Activated CD8-positive, alpha-beta memory T cell treated with anti-CD3 and anti-CD28 coated beads for 48 hours (primary cell): Measurements from ENCODE around the gene NKG7.

Source experiments
- DNase-seq, 3 experiments: peaks; one replicate each; pipeline ENCODE4 v3.0.0-alpha.2; 2020; ENCODE audit warnings: low read depth in 2 of 3, low spot score in 2 of 3

Gene NKG7

DNA sequence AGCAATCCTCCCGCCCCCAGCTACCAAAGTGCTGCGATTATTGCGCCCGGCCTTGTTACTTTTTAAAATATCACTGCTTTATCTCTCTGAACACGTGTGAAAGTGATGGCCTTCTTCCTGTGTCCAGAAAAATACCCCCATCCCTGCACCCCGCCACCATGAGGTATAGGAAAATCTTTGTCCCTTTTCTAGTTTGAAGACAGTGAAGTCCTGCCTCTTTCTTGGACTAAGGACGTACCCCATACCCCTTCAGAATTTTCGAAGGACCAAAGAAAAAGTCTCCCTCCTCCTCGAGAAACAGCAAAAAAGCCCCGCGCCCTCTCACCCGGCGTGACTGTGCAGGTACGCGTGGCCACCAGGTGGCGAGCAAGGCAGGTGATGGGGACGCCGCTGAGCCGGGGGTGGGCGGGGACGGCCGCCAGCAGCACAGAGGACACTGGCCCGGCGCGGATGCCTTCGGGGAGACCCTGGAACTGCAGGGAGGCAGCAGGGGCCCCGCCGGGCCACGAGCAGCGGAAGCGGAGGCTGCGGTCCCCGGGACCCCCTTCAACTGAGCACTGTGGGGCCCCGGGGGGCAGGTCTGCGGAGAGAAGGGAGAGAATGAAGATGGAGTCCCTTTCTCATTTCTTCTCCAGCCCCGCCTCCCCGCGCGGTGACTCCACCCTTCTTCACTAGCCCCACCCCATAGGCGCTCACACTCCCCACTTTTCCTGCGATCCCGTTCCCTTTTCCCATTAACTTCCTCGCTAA, 33.7 kb downstream of the NKG7 start:
- DNase-seq: peak; percentile 76 to 82 (median 82)

DNA sequence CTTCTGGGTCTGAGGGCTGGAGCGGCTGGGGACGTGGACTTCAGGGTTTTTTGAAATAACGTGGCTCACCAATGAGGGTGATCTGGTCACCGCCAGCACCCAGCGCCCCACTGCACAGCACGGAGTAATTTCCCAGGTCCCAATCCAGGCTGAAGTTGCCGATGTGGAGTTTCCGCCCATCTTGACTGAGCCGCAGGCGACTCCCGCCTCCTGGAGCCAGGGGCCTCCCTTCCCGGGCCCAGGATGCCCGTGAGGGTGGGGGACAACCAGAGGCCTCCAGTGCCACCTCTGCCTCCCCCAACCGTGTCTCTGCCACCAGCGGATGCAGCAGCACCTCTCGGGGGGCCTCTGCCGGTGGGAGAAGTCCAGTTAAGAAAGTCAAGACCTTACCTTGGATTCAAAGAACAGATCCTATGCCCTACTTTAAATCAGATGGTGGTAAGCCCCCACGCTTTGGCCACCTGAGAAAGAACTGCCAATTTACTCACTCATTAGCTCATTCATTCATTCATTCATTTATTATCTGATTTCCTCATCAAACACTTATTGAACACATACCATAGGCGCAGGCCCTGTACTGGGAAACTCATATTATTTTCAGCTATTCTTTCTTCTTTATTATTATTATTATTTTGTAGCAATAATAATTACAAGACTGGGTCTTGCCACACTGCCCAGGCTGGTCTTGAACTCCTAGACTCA, 34.4 kb downstream of the NKG7 start:
- no peak for DNase-seq

DNA sequence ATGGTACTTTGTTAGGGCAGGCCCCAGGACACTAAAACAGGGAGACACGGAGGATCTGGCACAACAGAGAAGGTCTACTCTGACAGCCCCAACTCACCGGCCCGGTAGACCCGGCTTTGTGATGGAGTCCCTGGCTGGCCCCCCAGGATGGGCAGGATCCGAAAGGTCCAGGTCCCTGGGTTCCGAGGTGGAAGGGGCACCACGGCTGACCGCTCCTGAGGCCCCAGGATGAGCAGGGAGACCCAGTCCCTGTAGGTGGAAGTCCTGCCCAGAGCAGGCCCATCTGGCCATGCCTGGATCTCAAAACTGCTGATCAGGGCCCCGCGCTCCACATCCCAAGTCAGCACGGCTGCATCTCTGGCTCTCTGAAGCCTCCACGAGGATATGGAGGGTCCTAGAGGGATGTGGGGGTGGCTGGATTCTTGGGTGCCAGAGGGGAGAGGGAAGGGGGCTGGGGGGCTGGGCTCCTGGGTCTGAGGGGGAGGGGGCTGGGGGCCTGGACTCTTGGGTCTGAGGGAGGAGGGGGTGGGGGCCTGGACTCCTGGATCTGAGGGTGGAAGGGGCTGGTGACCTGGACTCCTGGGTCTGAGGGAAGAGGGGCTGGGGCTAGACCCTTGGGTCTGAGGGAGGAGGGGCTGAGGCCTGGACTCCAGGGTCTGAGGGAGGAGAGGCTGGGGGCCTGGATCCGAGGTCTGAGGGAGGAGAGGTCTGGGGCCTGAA, 35.2 kb downstream of the NKG7 start:
- DNase-seq: no peak

DNA sequence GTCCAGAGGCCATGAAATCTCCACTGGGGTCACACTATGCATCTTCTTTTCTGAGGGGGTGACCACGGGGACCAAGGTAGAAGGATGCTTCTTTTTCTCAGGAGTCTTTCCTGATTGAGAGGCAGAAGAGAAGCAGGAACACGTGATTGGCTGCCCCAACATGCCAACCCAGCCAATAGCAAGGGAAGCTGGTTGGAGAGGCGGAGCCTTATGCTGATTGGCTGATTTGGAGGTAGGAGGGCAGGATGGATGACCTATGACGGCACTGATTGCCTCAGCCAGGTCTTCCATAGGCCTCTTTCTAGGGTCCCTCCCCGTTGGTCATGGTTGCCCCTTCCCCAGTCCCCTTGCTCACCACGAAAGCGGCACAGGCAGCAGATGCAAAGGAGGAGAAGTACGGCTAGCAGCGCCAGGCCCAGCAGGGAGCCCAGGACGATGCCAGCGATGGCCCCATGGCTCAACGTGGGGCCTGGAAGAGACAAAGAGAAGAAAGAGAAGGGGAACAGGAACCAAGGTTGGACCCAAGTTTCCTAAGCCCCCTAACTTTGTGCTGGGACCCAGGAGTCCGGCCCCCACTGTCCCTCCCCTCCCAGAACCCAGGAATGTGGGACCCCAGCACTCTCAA, 38.5 kb downstream of the NKG7 start:
- no peak for DNase-seq

DNA sequence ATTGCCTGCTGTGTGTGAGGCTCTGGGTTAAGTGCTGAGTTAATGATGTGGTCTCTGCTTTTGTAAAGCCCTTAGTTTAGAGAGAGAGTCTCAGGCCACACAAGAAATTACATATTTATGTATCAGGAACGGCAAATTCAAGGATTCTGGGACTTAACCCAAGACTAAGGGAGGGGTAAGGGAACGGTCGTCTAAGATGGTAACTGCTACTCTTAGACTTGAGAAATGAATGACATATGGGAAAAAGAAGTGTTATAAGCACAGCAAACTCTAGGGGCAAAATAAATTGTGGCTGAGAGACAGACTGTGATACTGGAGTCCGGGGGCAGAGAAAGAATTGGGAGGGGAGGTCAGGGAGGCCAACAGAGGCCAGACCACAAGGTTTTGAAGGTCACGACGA, 40.7 kb downstream of the NKG7 start:
- DNase-seq: no peak

DNA sequence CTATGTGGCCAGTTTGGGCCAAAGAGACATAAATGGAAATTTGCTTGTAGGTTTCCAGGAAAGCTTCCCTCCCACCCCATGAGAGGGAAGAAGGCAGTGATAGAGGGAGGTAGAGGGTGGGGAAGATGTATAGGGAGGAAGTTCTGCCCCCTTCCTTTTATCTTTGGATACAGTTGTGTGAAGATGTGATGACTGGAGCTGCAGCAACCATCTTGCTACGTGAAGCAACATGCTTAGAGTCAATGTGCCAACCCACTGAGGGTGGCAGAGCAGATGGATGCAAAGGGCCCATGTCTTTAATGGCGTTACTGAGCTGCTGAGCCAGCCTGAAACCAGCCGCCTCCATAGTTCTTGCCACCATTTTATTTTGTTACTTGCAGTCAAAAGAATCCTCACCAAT, 41.3 kb downstream of the NKG7 start:
- no peak for DNase-seq

DNA sequence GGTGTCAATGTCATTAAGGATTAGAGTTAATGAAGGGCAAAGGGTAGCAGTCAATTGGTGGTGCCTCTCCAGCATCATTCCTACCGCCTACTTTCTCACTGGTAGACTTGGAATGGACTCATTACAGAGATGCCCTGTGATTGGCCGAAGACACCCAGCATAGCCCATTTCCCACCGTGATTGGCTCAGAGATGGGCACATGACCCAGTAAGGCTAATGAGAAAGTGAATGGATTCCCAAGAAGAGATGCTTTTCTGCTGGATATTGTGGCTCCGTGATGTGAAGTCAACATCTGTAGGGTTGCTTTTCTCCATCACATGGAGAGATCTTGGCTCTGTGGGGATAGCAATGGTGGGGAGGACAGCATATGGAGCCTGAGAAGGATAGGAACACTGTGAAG, 42.1 kb downstream of the NKG7 start:
- DNase-seq: no peak

DNA sequence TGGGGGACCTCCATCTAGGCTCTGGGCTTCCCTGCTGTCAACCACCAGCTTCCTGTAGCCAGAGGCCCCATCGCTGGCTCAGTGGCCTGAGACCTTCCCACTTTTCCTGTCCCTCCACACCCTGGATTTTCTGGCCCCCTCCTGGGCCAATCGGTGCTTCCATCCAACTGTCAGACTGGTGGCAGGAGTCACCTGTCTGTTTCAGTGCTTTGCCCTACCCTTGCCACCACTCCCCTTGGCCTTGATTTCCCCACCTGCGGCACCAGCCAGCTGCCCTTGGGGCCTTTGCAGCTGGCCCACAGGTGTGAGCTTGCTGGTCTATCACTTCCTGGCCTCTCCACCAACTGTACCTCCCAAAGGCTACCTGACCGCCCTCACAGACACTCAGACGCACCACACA, 43.0 kb downstream of the NKG7 start:
- no peak for DNase-seq

DNA sequence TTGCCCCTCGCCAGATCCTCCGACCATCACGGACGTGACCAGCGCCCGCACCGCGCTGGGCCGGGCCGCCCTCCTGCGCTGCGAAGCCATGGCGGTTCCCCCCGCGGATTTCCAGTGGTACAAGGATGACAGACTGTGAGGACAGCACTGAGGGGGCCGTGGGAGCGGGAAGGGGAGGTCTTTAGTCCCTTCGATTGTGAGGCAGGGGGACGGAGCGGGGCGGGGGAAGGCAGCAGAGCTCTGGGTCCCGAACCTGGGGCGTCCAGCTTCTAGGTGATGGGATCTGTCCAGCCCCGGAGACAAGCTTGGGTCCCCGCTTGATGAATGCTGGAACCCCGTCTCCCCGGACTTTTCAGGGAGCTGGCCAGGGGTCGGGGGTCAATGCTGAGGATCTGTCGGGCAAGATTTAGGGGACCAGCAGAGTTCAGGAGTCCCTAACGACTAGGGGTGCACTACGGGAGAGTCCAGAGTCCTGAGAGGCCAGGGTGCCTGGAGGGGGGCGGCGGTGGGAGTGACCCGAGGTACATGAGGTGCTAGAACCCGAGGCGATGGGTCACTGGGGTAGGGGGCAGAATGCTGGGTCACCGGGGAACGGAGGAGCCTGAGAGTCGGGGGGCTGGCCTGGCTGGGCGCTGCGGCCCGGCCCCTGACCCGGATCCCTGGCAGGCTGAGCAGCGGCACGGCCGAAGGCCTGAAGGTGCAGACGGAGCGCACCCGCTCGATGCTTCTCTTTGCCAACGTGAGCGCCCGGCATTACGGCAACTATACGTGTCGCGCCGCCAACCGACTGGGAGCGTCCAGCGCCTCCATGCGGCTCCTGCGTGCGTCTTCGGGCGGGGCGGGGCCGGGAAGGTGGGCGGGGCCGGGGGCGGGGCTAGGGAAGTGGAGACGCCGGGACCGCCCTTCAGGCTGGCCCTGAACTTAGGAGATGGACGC, 45.1 kb downstream of the NKG7 start:
- peak; percentile 31 to 65 (median 45) for DNase-seq

DNA sequence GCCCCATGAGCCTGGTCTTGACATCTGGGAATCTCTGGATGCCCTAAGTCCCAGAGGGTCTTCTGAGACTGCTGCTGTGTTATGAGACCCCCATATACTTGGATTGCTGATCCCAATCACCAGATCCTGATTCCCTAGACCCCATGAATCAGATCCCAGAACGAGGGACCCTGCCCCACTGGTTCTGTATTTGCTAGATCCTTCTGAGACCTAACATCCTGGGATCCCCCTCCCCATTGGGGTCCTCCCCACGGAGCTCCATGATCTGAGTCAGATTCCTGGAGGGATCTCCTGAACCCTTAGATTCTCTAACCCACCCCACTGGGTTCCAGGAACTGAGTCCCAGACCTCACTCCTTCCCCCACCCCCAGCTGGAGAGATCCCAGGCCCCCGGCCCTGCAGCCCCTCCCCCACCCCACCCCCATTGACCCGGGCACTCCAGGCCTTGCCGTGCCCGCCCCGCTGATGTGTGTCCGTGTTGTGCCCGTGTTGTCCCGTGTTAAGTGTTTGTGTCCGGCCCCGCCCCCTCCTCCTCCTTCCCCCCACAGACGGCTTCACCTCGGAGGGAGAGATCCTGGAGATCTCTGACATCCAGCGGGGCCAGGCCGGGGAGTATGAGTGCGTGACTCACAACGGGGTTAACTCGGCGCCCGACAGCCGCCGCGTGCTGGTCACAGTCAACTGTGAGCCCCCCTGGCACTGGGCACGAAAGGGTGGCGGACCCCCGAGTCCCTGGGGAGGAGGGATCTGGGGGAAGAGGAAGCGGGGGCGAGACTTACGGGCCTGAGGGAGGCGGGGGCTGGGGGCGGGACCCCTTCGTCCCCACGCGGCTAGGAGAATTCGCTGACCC, 46.0 kb downstream of the NKG7 start:
- DNase-seq: no peak

DNA sequence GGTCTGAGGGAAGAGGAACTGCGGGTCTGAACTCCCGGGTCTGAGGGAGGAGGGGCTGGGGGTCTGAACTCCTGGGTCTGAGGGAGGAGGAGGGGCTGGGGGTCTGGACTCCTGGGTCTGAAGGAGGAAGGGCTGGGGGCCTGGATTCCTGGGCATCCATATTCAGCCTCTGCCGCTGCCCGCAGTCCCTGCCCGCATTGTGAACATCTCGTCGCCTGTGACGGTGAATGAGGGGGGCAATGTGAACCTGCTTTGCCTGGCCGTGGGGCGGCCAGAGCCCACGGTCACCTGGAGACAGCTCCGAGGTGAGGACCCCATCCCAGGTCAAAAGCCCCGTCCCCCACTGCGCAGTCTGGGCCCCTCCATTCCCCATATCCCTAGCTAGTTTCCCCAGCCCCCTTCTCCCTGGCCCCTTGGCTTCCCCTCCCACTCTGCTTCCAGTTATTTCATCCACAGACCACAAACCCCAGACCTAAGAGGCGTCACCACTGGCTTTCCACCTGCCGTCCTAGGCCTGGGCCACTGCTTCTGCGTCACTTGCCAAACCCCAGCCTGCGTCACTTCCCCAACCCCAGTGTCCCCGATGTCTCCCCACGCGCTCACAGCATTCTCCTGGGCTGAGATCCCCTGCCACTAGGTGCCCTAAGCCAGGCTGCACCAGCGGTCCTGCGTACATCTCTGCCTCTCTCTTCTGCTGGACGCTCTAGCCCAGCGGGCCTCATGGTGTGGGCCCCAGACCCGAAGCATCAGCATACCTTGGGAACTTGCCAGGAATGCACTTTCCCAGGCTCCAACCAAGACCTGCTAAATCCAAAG, 47.1 kb downstream of the NKG7 start:
- no peak for DNase-seq

DNA sequence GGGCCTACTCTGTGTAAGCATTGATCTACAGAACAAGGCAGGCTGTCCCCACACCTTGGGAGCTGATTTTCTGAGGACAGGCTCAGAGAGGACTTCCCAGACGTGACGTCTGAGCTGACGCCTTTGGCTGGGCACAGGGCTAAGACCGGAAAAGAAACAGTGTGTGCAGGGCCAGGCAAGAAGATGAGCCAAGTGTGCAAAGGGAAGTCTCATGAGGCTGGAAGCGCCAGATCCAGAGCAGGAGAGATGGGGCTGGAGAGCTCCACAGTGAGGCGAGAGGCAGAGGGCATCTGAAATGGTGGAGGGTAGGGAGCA, 48.3 kb downstream of the NKG7 start:
- no peak for DNase-seq

DNA sequence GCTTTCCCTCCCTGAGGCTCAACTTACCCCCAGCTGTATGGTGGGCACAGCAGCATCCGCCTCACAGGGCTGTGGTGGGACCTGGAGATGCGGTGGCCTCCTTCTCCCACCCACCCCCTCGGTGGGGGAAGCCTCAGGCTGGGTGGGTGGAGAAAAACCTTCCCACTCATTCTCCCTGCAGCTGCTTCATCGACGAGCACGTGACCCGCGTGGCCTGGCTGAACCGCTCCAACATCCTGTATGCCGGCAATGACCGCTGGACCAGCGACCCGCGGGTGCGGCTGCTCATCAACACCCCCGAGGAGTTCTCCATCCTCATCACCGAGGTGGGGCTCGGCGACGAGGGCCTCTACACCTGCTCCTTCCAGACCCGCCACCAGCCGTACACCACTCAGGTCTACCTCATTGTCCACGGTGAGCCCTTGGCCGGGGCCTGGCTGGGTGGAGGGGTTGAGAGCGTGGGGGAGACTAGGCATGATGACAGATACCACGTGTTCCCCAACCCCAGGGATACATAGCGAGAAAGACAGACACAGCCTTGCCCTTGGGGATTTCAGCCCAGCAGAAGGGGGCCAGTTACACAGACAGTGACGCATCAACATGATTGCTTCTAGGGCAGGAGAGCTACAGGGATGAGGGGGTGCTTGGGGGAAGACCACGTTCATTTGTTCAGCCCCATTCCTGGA, 48.8 kb downstream of the NKG7 start:
- DNase-seq: no peak

DNA sequence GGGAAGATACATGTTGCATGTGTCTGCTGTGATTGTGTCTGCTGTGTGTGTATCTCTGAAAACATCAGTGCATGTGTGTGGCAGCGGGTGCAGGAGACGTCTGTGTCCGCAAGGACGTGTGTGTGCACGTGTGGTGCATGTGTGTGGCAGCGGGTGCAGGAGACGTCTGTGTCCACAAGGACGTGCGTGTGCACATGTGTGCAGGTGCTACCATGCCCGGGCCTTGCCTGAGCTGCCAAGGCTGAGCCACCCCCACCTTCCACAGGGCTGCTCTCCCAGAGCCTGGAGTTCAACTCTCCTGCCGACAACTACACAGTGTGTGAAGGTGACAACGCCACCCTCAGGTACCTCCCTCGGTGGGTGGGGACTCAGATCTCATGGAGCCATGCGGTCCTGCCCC, 50.7 kb downstream of the NKG7 start:
- no peak for DNase-seq
